ENCODE results near the gene SSBP3. TPM values are rescaled to one million over a fixed set of nuclear protein-coding genes. Genes with fewer than 3 reads are reported as not detected.

The SSBP3 gene
- 23.9 and 33.8 TPM in 2 replicates for total RNA-seq

DNA sequence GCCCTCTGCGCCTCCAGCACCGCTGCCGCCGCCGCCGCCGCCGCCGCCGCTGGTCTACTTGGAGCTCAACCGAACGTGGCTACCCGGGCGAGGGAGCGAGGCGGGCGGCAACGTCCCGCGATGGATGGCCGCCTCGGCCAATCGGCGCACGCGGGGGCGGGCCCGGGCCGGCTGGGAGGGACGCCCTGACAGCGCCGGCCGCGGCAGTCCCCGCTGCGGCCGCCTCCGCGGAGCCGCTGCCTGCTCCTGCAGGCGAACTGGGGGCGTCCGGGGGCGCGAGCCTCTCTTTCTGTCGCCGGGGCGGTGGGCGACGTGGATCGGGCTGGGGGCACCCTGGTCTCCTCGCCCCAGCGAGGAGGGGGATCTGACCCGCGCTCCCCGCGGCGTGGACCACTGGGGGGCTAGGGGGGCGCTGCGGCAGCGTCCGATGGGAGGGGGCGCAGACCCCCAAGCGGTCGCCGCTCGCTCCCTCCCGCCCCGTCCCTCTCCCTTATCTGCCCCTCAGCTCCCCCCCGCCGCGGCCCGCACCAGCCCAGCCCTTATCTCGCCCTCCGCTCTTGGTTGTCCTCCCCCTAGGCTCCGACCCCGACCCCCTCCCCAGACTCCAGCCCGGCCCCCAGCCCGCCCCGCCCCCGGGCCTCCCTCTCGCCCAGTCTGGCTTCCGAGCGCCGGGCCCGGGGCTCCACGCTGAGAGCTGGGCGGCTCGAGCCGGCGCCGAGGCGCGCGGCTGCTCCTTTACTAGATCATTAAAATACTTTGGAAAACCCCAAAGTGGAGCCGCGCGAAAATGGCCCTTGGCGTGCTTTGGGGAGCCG lies at the start of gene SSBP3:
TSS of gene SSBP3 (minus strand) at position 56 of the 815 bp plus-strand sequence.

DNA sequence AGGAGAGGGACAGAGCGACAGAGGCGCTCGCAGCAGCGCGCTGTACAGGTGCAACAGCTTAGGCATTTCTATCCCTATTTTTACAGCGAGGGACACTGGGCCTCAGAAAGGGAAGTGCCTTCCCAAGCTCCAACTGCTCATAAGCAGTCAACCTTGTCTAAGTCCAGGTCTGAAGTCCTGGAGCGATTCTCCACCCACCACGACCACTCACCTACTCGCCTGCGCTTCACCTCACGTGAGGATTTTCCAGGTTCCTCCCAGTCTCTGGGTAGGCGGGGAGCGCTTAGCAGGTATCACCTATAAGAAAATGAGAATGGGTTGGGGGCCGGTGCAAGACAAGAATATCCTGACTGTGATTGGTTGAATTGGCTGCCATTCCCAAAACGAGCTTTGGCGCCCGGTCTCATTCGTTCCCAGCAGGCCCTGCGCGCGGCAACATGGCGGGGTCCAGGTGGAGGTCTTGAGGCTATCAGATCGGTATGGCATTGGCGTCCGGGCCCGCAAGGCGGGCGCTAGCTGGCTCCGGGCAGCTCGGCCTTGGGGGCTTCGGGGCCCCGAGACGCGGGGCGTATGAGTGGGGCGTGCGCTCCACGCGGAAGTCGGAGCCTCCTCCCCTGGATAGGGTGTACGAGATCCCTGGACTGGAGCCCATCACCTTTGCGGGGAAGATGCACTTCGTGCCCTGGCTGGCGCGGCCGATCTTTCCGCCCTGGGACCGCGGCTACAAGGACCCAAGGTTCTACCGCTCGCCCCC lies 206.3 kb downstream of the SSBP3 start, which contains the start of the genes CYB5RL and MRPL37:
TSS of gene CYB5RL (minus strand) at position 266 of the 754 bp plus-strand sequence. CDS start 4,414 bp downstream, outside the sequence.
TSS of gene MRPL37 (plus strand) at position 403 of the 754 bp plus-strand sequence. CDS start at position 480, 77 bp downstream.

Other genes with a start within 250 kb of the SSBP3 start
- gene CYB5RL, start 206.4 kb downstream of the SSBP3 start, total RNA-seq = 3.0 and 4.4 TPM in 2 replicates
- gene MRPL37, start 206.2 kb downstream of the SSBP3 start, total RNA-seq = 83.2 and 114 TPM in 2 replicates
- 0.40 and 1.3 TPM in 2 replicates for gene ACOT11, start 141.8 kb upstream of the SSBP3 start, total RNA-seq
- gene FAM151A, start 217.1 kb upstream of the SSBP3 start, total RNA-seq = not detected in 2 replicates
- gene MROH7, start 235.4 kb upstream of the SSBP3 start, total RNA-seq = 0.16 TPM in 1 of 2 replicates, not detected in the other

All from epithelial cell of alveolus of lung (primary cell).